ENCODE data around the gene ERMAP. TPM values are rescaled to one million over a fixed set of nuclear protein-coding genes. Genes with fewer than 3 reads are reported as not detected.

Gene ERMAP
- total RNA-seq, 6 experiments from 2014 or later: 8.9 to 12.3 (median 10.4) TPM

DNA sequence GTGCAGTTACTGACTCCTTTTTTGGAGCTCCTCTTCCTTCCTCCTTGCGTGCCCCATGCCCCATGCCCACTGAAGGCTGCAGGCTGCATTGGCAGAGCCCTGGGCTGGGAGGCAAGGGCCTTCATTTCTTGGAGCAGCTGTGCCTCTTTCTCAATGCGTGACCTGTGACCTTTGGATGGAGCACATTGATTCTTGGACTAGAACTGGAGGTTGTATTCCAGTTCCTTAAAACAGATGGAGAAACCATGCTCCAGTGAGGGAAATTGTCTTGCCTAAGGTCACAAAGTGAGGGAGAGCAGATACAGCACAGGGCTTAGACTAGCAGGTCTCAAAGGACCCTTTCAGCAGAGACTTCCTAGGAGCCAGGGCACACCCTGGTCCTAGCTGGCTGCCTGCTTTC lies 23.1 kb upstream of the ERMAP start:
- H3K27me3 Mint-ChIP-seq (ENCODE audit: insufficient read depth): peaks cover 13% of the 10 kb centered on the region
- H3K27ac Mint-ChIP-seq: no peak overlapping the region
- no peaks in the 10 kb centered on the region for H3K9me3 Mint-ChIP-seq
- no peaks in the 10 kb centered on the region for H3K36me3 Mint-ChIP-seq (ENCODE audit: low read depth)
- TF ChIP-seq CTCF (IDR thresholded peaks at IDR 0.05): no peak
- H3K4me1 Mint-ChIP-seq (ENCODE audit: low read depth): no peaks in the 10 kb centered on the region
- no peak overlapping the region for H3K4me3 Mint-ChIP-seq
- DNase-seq: no peak

DNA sequence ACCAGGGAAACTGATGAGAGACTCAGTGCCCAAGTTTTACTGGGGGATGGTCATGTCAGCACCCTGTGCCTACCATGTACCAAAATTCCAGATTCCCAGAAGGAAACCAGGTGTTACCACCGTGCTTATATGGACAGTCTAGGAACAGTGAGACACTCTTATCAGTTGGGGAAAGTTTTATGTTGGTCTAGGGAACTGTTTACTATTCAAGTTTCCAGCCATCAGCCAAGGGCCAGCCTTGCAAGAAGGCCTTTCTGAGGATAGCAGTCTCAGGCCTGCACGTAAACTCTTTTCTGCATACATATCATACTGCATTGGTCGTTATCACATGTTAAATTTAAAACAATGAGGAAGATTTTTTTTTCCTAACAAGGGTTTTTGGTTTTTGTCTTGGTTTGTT lies 19.5 kb upstream of the ERMAP start:
- H3K9me3 Mint-ChIP-seq: no peaks in the 10 kb centered on the region
- H3K4me1 Mint-ChIP-seq (ENCODE audit: low read depth): peaks cover 7% of the 10 kb centered on the region
- no peaks in the 10 kb centered on the region for H3K36me3 Mint-ChIP-seq (ENCODE audit: low read depth)
- H3K4me3 Mint-ChIP-seq: no peak overlapping the region
- no peak for TF ChIP-seq CTCF (IDR thresholded peaks at IDR 0.05)
- H3K27ac Mint-ChIP-seq: no peak overlapping the region
- peaks cover 12% of the 10 kb centered on the region for H3K27me3 Mint-ChIP-seq (ENCODE audit: insufficient read depth)
- DNase-seq: no peak

DNA sequence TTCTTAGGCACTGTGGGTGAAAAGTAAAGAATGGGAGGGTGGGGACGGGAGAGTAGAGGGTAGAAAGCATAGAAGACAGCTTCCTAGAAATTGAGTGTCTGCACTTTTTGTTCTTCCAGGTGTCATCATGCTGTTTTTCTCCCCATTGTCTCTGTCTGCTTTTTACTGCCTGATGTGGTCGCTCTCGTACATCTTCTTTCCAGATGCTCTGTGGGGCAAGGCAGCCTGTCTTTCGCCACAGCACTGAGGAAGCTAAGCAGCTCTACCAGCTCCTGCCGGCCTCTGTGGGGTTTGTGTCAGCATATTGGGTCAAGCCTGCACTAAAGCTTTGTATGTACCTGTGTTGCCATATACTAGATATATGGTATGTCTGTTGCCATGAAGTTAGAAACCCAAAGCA lies 18.9 kb upstream of the ERMAP start:
- H3K9me3 Mint-ChIP-seq: no peaks in the 10 kb centered on the region
- no peak for DNase-seq
- no peak overlapping the region for H3K4me3 Mint-ChIP-seq
- H3K27me3 Mint-ChIP-seq (ENCODE audit: insufficient read depth): peaks cover 12% of the 10 kb centered on the region
- H3K4me1 Mint-ChIP-seq (ENCODE audit: low read depth): peaks cover 7% of the 10 kb centered on the region
- no peaks in the 10 kb centered on the region for H3K36me3 Mint-ChIP-seq (ENCODE audit: low read depth)
- TF ChIP-seq CTCF (IDR thresholded peaks at IDR 0.05): no peak
- H3K27ac Mint-ChIP-seq: no peak overlapping the region

DNA sequence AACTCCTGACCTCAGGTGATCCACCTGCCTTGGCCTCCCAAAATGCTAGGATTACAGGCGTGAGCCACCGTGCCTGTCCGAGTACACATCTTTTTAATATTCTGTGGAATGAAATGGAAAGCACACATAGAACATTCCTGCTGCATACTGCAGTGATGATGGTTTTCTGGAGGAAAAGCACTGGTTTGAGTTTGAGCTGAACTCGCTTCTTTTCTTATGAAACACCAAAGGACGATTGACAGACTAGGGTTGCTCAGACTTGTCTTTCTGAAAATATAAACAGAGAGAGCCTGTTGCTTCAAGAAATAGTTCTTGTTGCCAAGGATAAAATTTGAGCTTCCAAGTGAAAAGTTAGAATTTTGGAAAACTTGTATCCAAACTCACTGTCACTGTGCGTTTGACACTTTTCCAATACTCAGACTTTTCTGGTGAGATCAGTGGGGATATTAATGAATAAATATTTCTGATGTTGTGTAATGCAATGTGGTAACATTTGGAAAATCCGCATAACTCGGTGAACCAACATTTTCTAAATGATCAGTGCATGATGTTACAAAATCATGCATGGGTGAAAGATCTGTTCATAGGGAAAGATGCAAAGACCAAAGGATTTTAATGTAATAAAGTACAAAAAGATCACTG lies 15.0 kb upstream of the ERMAP start:
- Mint-ChIP-seq H3K4me1 (ENCODE audit: low read depth) (peaks cover 21% of the 10 kb centered on the region), H3K27ac (no peak overlapping the region; the same call in none of the 2 replicates), H3K9me3 (no peaks in the 10 kb centered on the region), H3K36me3 (ENCODE audit: low read depth) (peaks cover 7% of the 10 kb centered on the region; the same call in 1 of the 2 replicates), H3K27me3 (ENCODE audit: insufficient read depth) (peaks cover 9% of the 10 kb centered on the region), H3K4me3 (no peak overlapping the region)
- no peak for TF ChIP-seq CTCF (IDR thresholded peaks at IDR 0.05)
- peak; percentile 25 for DNase-seq

DNA sequence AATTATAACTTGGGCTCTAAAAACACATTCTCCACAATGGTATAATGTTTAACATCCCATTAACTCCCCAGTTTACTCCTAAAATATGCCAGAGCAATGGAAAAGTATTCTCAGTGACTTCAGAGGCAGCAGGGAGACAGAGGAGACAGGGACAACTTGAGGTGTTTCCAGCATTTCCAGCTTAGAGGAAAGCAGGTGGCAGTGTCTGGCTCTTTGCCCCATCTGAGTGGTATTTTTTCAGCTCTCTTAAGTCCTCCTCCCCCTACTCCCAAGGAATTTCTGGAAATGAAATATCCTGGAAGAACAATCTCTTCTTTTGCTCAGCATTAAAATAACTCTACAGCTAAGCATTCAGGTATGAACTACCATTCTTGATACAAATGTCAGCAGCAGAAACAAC lies 10.8 kb upstream of the ERMAP start:
- H3K27ac Mint-ChIP-seq: peak overlapping the region; percentile 21; the same call in 1 of the 2 replicates
- H3K36me3 Mint-ChIP-seq (ENCODE audit: low read depth): peaks cover 7% of the 10 kb centered on the region; the same call in 1 of the 2 replicates
- no peaks in the 10 kb centered on the region for H3K9me3 Mint-ChIP-seq
- peaks cover 2% of the 10 kb centered on the region for H3K27me3 Mint-ChIP-seq (ENCODE audit: insufficient read depth)
- no peak overlapping the region for H3K4me3 Mint-ChIP-seq
- no peak for TF ChIP-seq CTCF (IDR thresholded peaks at IDR 0.05)
- peaks cover 31% of the 10 kb centered on the region for H3K4me1 Mint-ChIP-seq (ENCODE audit: low read depth)
- no peak for DNase-seq

Measured in HFFc6 (cell line).